LoVo (cell line): Measurements from ENCODE around the gene CAPN11.

Source experiments
- DNase-seq: peaks from one replicate; pipeline ENCODE4 v3.0.0-alpha.2; 2016; ENCODE audit warnings: low spot score

CAPN11 gene

GRCh38 chr6:44158770-44159228, at the start of gene CAPN11:
TSS of gene CAPN11 (plus strand) at chr6:44158820. CDS start at chr6:44158849, 29 bp downstream.
- DNase-seq: no peak

GRCh38 chr6:44109212-44109611, 49.4 kb upstream of the CAPN11 start:
- DNase-seq: no peak

GRCh38 chr6:44110005-44110676, 48.5 kb upstream of the CAPN11 start:
- DNase-seq: no peak

- DNase-seq: no peak
Measured at GRCh38 chr6:44110966-44111365, 47.7 kb upstream of the CAPN11 start.

- DNase-seq: peak; percentile 39
Measured at GRCh38 chr6:44111434-44112417, 46.9 kb upstream of the CAPN11 start.

GRCh38 chr6:44113414-44113813, 45.2 kb upstream of the CAPN11 start:
- DNase-seq: no peak

GRCh38 chr6:44115866-44116265, 42.8 kb upstream of the CAPN11 start:
- DNase-seq: no peak

GRCh38 chr6:44116641-44117382, 41.8 kb upstream of the CAPN11 start:
- no peak for DNase-seq

- peak; percentile 51 for DNase-seq
Measured at GRCh38 chr6:44117397-44118128, 41.1 kb upstream of the CAPN11 start.

- no peak for DNase-seq
Measured at GRCh38 chr6:44119704-44120262, 38.8 kb upstream of the CAPN11 start.

- DNase-seq: no peak
Measured at GRCh38 chr6:44120692-44121443, 37.8 kb upstream of the CAPN11 start.

GRCh38 chr6:44122801-44123200, 35.8 kb upstream of the CAPN11 start:
- no peak for DNase-seq

GRCh38 chr6:44123544-44123943, 35.1 kb upstream of the CAPN11 start:
- no peak for DNase-seq

GRCh38 chr6:44126320-44127149, 32.1 kb upstream of the CAPN11 start:
- peak; percentile 16 for DNase-seq

- DNase-seq: peak; percentile 90
Measured at GRCh38 chr6:44127186-44128019, 31.2 kb upstream of the CAPN11 start, which contains the start of the genes MRPL14 and TMEM63B. TSS of gene MRPL14 (minus strand) at chr6:44127452. CDS start at chr6:44116611, 10,841 bp downstream. TSS of gene TMEM63B (plus strand) at chr6:44127554. CDS start at chr6:44134585, 7,031 bp downstream.

GRCh38 chr6:44128020-44128917, 30.4 kb upstream of the CAPN11 start:
- DNase-seq: peak; percentile 28

- DNase-seq: no peak
Measured at GRCh38 chr6:44129841-44130322, 28.7 kb upstream of the CAPN11 start.
